ENCODE results near the gene KIT. TPM values are rescaled to one million over a fixed set of nuclear protein-coding genes. Genes with fewer than 3 reads are reported as not detected.

KIT gene
- total and polyA plus RNA-seq, 2 experiments from 2014 or later: 3.2 to 10.5 TPM

DNA sequence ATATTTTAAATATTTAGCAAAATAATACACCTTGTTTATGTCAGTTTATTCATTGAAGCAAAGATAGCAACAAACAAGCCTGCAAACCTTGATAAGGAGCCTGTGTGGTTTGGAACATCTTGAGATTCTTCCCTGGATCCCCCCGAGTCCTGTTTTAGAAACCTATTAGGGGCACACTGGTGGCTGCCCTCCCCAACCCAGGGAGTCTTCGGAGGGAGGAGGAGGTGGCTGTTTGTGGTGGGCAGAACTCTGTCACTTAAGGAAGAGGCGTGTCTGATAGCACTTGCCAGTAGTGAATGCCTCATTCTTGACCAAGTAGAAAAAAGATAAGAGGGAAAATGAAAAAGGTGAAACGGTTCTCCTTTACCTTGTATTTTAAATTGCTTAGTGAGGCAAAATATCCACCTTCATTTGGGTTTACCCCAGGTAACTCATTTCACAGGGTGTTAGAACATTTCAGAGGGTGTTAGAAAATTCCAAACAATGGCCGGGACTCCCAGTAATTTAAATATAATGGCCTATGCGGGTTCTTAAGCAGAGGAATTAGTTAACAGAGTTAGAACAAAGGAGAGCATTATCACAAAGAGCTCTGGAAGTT lies 10.4 kb downstream of the KIT start:
- no peak overlapping the region for H3K4me3 ChIP-seq
- no peak overlapping the region for H3K27ac ChIP-seq
- TF ChIP-seq, protein P1, sequence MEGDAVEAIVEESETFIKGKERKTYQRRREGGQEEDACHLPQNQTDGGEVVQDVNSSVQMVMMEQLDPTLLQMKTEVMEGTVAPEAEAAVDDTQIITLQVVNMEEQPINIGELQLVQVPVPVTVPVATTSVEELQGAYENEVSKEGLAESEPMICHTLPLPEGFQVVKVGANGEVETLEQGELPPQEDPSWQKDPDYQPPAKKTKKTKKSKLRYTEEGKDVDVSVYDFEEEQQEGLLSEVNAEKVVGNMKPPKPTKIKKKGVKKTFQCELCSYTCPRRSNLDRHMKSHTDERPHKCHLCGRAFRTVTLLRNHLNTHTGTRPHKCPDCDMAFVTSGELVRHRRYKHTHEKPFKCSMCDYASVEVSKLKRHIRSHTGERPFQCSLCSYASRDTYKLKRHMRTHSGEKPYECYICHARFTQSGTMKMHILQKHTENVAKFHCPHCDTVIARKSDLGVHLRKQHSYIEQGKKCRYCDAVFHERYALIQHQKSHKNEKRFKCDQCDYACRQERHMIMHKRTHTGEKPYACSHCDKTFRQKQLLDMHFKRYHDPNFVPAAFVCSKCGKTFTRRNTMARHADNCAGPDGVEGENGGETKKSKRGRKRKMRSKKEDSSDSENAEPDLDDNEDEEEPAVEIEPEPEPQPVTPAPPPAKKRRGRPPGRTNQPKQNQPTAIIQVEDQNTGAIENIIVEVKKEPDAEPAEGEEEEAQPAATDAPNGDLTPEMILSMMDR (IDR thresholded peaks at IDR 0.05; ENCODE audit: low read depth, low read length): no peak
- H3K36me3 ChIP-seq: no peaks in the 10 kb centered on the region
- H3K4me1 ChIP-seq (ENCODE audit: low read depth): peaks cover 9% of the 10 kb centered on the region
- no peaks in the 10 kb centered on the region for H3K9me3 ChIP-seq (ENCODE audit: low read depth)
- no peaks in the 10 kb centered on the region for H3K27me3 ChIP-seq
- no peak for DNase-seq (ENCODE audit: low read depth in 1 of 2, low spot score in 1 of 2)

DNA sequence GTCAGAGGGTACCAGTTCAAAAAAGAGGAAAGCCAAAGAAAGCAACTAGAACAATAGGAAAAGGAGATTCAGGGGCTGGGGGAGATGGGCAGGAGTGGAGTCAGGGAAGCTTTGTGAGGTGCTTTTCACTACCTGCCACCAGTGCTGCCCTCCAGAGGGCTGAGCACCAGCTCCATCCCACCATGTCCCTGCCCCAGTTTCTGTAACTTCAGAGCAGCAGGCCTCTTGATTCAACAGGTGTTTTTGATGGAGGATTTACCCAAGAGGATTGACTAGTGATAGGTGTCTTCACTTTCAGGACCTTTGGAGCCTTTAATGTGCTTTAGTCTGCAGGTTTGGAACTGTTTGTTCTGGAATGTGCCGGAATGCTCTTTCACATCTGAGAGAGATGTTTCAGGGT lies 12.1 kb downstream of the KIT start:
- DNase-seq (ENCODE audit: low read depth in 1 of 2, low spot score in 1 of 2): no peak
- Histone ChIP-seq H3K4me3 (no peak overlapping the region), H3K4me1 (ENCODE audit: low read depth) (peaks cover 9% of the 10 kb centered on the region), H3K9me3 (ENCODE audit: low read depth) (no peaks in the 10 kb centered on the region), H3K27ac (no peak overlapping the region), H3K27me3 (no peaks in the 10 kb centered on the region), H3K36me3 (no peaks in the 10 kb centered on the region)
- TF ChIP-seq, protein P1 (IDR thresholded peaks at IDR 0.05; ENCODE audit: low read depth, low read length): no peak

DNA sequence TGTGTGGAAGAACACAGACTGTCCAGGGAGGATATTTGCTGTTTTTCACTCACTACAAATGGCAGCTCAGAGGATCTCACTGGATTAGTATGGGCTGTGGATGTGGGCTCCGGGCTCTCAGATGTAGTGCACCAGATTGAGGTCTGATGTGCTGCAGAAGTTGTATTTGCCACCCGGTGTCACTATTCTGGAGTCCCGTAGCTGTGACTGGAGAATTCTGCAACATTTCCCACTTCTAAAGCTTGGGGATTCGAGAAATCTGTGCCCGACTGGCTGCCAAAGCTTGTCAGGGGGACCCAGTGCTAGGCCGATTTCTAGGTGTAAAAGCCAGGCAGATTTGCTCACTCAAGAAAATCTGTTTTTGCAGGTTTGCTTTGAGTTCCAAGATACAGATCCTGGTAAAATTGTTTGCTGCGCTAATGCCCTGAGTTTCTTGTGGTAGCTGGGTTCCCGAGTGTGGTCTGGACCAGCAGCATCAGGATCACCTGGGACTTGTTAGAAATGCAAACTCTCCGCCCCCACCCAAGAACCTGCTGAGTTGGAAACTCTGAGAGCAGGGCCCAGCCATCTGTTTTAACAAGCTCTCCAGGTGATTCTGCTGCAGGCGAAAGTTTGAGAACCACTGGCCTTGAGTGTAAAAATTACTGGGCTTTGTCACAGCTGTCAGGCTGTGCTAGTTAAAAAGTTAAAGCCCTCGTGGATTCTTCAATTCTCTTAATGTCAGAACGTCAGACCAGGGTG lies 18.1 kb downstream of the KIT start:
- Histone ChIP-seq H3K36me3 (no peaks in the 10 kb centered on the region), H3K27ac (no peak overlapping the region), H3K4me3 (no peak overlapping the region), H3K9me3 (ENCODE audit: low read depth) (no peaks in the 10 kb centered on the region), H3K4me1 (ENCODE audit: low read depth) (peaks cover 3% of the 10 kb centered on the region), H3K27me3 (no peaks in the 10 kb centered on the region)
- TF ChIP-seq, protein P1 (IDR thresholded peaks at IDR 0.05; ENCODE audit: low read depth, low read length): no peak
- no peak for DNase-seq (ENCODE audit: low read depth in 1 of 2, low spot score in 1 of 2)

DNA sequence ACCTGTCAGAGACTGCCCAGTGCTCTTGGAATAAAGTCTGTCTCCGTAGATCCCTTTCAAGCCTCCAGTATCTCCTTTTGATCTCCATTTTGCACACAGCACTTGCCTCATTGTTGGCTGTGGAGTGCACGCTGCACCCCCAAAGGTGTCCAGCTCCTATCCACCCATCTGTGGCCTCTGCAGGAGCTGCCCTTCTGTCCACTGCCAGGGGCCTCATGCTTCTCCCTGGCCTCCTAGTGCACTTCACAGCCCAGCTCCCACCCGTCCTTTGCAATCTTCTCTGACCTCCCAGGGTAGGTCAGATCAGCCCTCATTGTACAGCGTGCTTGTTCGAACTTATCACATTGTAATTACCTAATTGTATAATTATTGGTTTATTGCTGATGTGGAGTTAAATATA lies 18.9 kb downstream of the KIT start:
- H3K4me3 ChIP-seq: no peak overlapping the region
- no peaks in the 10 kb centered on the region for H3K36me3 ChIP-seq
- TF ChIP-seq, protein P1 (IDR thresholded peaks at IDR 0.05; ENCODE audit: low read depth, low read length): no peak
- peaks cover 3% of the 10 kb centered on the region for H3K4me1 ChIP-seq (ENCODE audit: low read depth)
- H3K27ac ChIP-seq: no peak overlapping the region
- no peak for DNase-seq (ENCODE audit: low read depth in 1 of 2, low spot score in 1 of 2)
- no peaks in the 10 kb centered on the region for H3K9me3 ChIP-seq (ENCODE audit: low read depth)
- H3K27me3 ChIP-seq: no peaks in the 10 kb centered on the region

DNA sequence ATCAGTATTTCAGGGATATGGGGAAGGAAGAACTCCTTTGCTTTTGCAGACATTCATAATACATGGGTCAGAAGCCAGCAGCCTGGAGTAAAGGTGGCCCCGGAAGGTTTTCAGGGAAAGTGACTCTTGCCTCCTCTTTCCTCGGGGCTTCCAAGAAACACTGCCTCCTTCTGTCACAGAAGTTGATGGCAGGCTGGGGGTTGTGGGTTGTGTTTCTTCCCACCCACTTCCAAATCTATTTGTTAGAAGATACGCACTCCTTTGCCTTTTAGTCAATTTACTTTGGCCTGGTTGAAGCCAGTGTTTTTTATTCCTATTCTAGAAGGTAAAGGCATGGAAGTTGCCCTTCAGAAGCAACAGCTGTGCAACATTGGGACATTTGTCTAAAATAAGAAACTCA lies 19.7 kb downstream of the KIT start:
- Histone ChIP-seq H3K4me3 (no peak overlapping the region), H3K36me3 (no peaks in the 10 kb centered on the region), H3K27ac (no peak overlapping the region)

More for the DNA sequence above, 19.7 kb downstream of the KIT start:
- no peak for DNase-seq (ENCODE audit: low read depth in 1 of 2, low spot score in 1 of 2)
- TF ChIP-seq, protein P1 (IDR thresholded peaks at IDR 0.05; ENCODE audit: low read depth, low read length): no peak
- Histone ChIP-seq H3K9me3 (ENCODE audit: low read depth) (no peaks in the 10 kb centered on the region), H3K4me1 (ENCODE audit: low read depth) (peaks cover 3% of the 10 kb centered on the region), H3K27me3 (no peaks in the 10 kb centered on the region)

Data from cardiac muscle cell (in vitro differentiated cells and primary cell).